ENCODE results near the gene TNRC6C.

GRCh38 chr17:78105551-78105950 is 147.0 kb downstream of the TNRC6C start:
- TF ChIP-seq CTCF (IDR thresholded peaks at IDR 0.05; ENCODE audit: poor library complexity), result no peak
- no peak for TF ChIP-seq EZH2 (IDR thresholded peaks at IDR 0.05; ENCODE audit: borderline replicate concordance)
- TF ChIP-seq EZH2phosphoT487 (IDR thresholded peaks at IDR 0.05; ENCODE audit: low read depth, severe bottlenecking, unreplicated experiment), result no peak

Measured in hepatocyte (in vitro differentiated cells).